Right lobe of liver (tissue), 6 donors: ENCODE results near the gene COX15. TPM values are rescaled to one million over a fixed set of nuclear protein-coding genes. Genes with fewer than 3 reads are reported as not detected.

Experiments used
- ATAC-seq, 4 donors: fragments of 200-7000 bp; cut with Tn5 transposase; one replicate each; pipeline ENCODE4 v1.9.1; 2020; ENCODE audit warnings: mild to moderate bottlenecking in 4 of 4, moderate library complexity in 4 of 4
- DNase-seq, 3 donors: peaks; one replicate each; pipeline ENCODE4 v3.0.0-alpha.2; 2020
- H3K27ac ChIP-seq, 3 donors: fragments of 200-600 bp; one replicate each; pipeline ENCODE4 v1.8.0; 2022
- H3K27me3 ChIP-seq, 2 donors: fragments of 200-600 bp; one replicate each; pipeline ENCODE4 v1.8.0; 2022
- H3K36me3 ChIP-seq, 4 donors: fragments of 200-600 bp; sonication (generic) in 1 of 4; one replicate each; pipeline versions ENCODE4 v1.5.1 to v1.8.0; 2017 to 2022; ENCODE audit warnings: control low read depth in 1 of 4
- H3K4me1 ChIP-seq, 4 donors: fragments of 200-600 bp; sonication (generic) in 1 of 4; one replicate each; pipeline versions ENCODE4 v1.5.1 to v1.8.0; 2017 to 2022; ENCODE audit warnings: control low read depth in 1 of 4
- H3K4me3 ChIP-seq, 3 donors: fragments of 200-600 bp; one replicate each; pipeline ENCODE4 v1.8.0; 2022
- H3K9me3 ChIP-seq, 4 donors: fragments of 200-600 bp; sonication (generic) in 1 of 4; one replicate each; pipeline versions ENCODE4 v1.5.1 to v1.8.0; 2017 to 2022; ENCODE audit warnings: control low read depth in 1 of 4
- CTCF ChIP-seq, 4 donors: fragments of 200-600 bp in 3 of 4; fragments of 450-650 bp in 1 of 4; IDR thresholded peaks; one replicate each; pipeline versions ENCODE4 v1.5.1 to v1.8.0; 2016 to 2022; ENCODE audit warnings: antibody characterized with exemption in 4 of 4, mild to moderate bottlenecking in 2 of 4
- POLR2A ChIP-seq: fragments of 450-650 bp; IDR thresholded peaks from one replicate; pipeline ENCODE4 v1.6.1; 2017; ENCODE audit warnings: antibody characterized with exemption, mild to moderate bottlenecking
- WGBS: methylation state at CpG from one replicate; pipeline ENCODE4 v1.1.6; 2018; ENCODE audit warnings: low coverage, low lambda C conversion rate; ENCODE audit not compliant: insufficient coverage; ENCODE audit errors: missing lambda C conversion rate; 5-methylcytosine and 5-hydroxymethylcytosine counted together
- intact Hi-C, 2 donors: fragments of 100-400 bp; cut with DNase I; formaldehyde crosslinking; loops; one replicate each; pipeline versions ENCODE4 v1.11.2 to v1.14.1; 2022
- total RNA-seq, 6 experiments: library from RNA; depleted of rRNA in 2 of 6; stranded (reverse); fragments of >200 nt in 2 of 6; fragmentation: NEBNext Ultra II Directional in 3 of 6; extraction: Animal tissue kit (Norgen Biotek cat#: 25700) in 3 of 6; gene quantifications; one replicate each; pipeline versions ENCODE4 v1.1.0 to v1.2.4, GENCODE V29; 2016 to 2023
- donor health status: DM: no; HTN: yes; CAD: no.
- donor health status: DM: no; HTN: no; CAD: no.
- donor health status: DM: no; HTN: no; CAD: no.
- donor health status: DM: no; HTN: yes; CAD: no.
- donor health status: DM: no; HTN: yes; CAD: no.

Gene COX15
- total RNA-seq, 6 experiments from 2014 or later: 22.4 to 29.0 (median 23.4) TPM

GRCh38 chr10:99730026-99730425 lies 1.9 kb downstream of the COX15 start:
- H3K36me3 ChIP-seq: peaks cover 0 to 27% (median 2%) of the 10 kb centered on the region in 4 donors
- no peaks in the 10 kb centered on the region for H3K27me3 ChIP-seq
- TF ChIP-seq CTCF (IDR thresholded peaks at IDR 0.05): no peak
- no peak for TF ChIP-seq POLR2A
- H3K27ac ChIP-seq: no peak overlapping the region
- DNase-seq: no peak
- no peak for ATAC-seq
- peaks cover 0 to 24% (median 4%) of the 10 kb centered on the region in 4 donors for H3K4me1 ChIP-seq
- intact Hi-C loops: no loop called here
- 100% methylated on average over 1 of the region's 1 CpG for WGBS
- H3K4me3 ChIP-seq: no peak overlapping the region
- no peaks in the 10 kb centered on the region for H3K9me3 ChIP-seq

- WGBS: 67% methylated on average over 2 of the region's 2 CpGs
- no peaks in the 10 kb centered on the region for H3K27me3 ChIP-seq
- no peak for ATAC-seq
- H3K27ac ChIP-seq: no peak overlapping the region
- H3K36me3 ChIP-seq: peaks cover 0 to 92% (median 22%) of the 10 kb centered on the region in 4 donors
- H3K4me1 ChIP-seq: no peaks in the 10 kb centered on the region
- no peaks in the 10 kb centered on the region for H3K9me3 ChIP-seq
- intact Hi-C loops: no loop called here
- no peak for DNase-seq
- TF ChIP-seq CTCF (IDR thresholded peaks at IDR 0.05) (no peak), POLR2A (no peak)
- no peak overlapping the region for H3K4me3 ChIP-seq
These were observed 11.5 kb downstream of the COX15 start for GRCh38 chr10:99720387-99720786.

GRCh38 chr10:99714446-99714845 lies 17.5 kb downstream of the COX15 start:
- no peak for TF ChIP-seq CTCF (IDR thresholded peaks at IDR 0.05)
- TF ChIP-seq POLR2A: no peak
- DNase-seq (no peak), ATAC-seq (no peak)
- intact Hi-C loops: loop anchor here in 1 of 2 donors (10.0 kb wide), 1 partner anchor 90 kb away; the partner anchor contains the start of gene SLC25A28
- Histone ChIP-seq H3K27ac (no peak overlapping the region), H3K4me1 (no peaks in the 10 kb centered on the region), H3K4me3 (no peak overlapping the region), H3K9me3 (no peaks in the 10 kb centered on the region), H3K36me3 (peaks cover 0 to 65% (median 18%) of the 10 kb centered on the region in 4 donors), H3K27me3 (no peaks in the 10 kb centered on the region)
- 84% methylated on average over 5 of the region's 5 CpGs for WGBS

- intact Hi-C loops: loop anchor here in 1 of 2 donors (10.0 kb wide), 1 partner anchor 86 kb away; the partner anchor contains the start of gene SLC25A28
- H3K4me3 ChIP-seq: no peak overlapping the region
- H3K36me3 ChIP-seq: peaks cover 0 to 45% (median 11%) of the 10 kb centered on the region in 4 donors
- peak; percentile 77 to 91 (median 85) for ATAC-seq
- H3K27me3 ChIP-seq: no peaks in the 10 kb centered on the region
- TF ChIP-seq CTCF (IDR thresholded peaks at IDR 0.05) (peak; percentile 50 to 68 (median 54)), POLR2A (no peak)
- H3K4me1 ChIP-seq: no peaks in the 10 kb centered on the region
- DNase-seq: no peak
- no peaks in the 10 kb centered on the region for H3K9me3 ChIP-seq
- no peak overlapping the region for H3K27ac ChIP-seq
These were observed 20.7 kb downstream of the COX15 start for GRCh38 chr10:99711129-99711719.
